Measurements from ENCODE around the gene TBC1D14.

GRCh38 chr4:7051905-7052304 is 142.3 kb downstream of the TBC1D14 start:
- no peak for TF ChIP-seq PATZ1 (CRISPR knock-in tag; IDR thresholded peaks at IDR 0.05; ENCODE audit: borderline replicate concordance)
- TF ChIP-seq OSR1 (CRISPR knock-in tag; IDR thresholded peaks at IDR 0.05) = no peak
- no peak for TF ChIP-seq CREB5 (CRISPR knock-in tag; IDR thresholded peaks at IDR 0.05; ENCODE audit: low read depth)
- TF ChIP-seq CSRNP3 (CRISPR knock-in tag; IDR thresholded peaks at IDR 0.05) = no peak
- no peak for TF ChIP-seq POU6F1 (CRISPR knock-in tag; IDR thresholded peaks at IDR 0.05; ENCODE audit: borderline replicate concordance, low read depth)
- TF ChIP-seq ZFP30 (CRISPR knock-in tag; IDR thresholded peaks at IDR 0.05) = no peak
- no peak for TF ChIP-seq PPARA (CRISPR knock-in tag; IDR thresholded peaks at IDR 0.05; ENCODE audit: borderline replicate concordance)
- no peak for TF ChIP-seq ARNTL (CRISPR knock-in tag; IDR thresholded peaks at IDR 0.05; ENCODE audit: borderline replicate concordance, low read depth)
- no peak for TF ChIP-seq ZFP3 (CRISPR knock-in tag; IDR thresholded peaks at IDR 0.05)
- TF ChIP-seq ZC3H10 (CRISPR knock-in tag; IDR thresholded peaks at IDR 0.05) = no peak
- TF ChIP-seq GLIS3 (CRISPR knock-in tag; IDR thresholded peaks at IDR 0.05) = no peak
- no peak for TF ChIP-seq ESRRG (CRISPR knock-in tag; IDR thresholded peaks at IDR 0.05)
